ENCODE data around the gene SCN2B. TPM values are rescaled to one million over a fixed set of nuclear protein-coding genes. Genes with fewer than 3 reads are reported as not detected.

The SCN2B gene
- total RNA-seq, 1 experiment from 2014 or later, result 0.20 TPM

- TF ChIP-seq, protein P1, sequence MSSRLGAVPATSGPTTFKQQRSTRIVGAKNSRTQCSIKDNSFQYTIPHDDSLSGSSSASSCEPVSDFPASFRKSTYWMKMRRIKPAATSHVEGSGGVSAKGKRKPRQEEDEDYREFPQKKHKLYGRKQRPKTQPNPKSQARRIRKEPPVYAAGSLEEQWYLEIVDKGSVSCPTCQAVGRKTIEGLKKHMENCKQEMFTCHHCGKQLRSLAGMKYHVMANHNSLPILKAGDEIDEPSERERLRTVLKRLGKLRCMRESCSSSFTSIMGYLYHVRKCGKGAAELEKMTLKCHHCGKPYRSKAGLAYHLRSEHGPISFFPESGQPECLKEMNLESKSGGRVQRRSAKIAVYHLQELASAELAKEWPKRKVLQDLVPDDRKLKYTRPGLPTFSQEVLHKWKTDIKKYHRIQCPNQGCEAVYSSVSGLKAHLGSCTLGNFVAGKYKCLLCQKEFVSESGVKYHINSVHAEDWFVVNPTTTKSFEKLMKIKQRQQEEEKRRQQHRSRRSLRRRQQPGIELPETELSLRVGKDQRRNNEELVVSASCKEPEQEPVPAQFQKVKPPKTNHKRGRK (CRISPR knock-in tag; IDR thresholded peaks at IDR 0.05; ENCODE audit: borderline replicate concordance), result no peak
- no peak for TF ChIP-seq TCF7 (CRISPR knock-in tag; IDR thresholded peaks at IDR 0.05; ENCODE audit: low read depth)
- TF ChIP-seq, protein P2, sequence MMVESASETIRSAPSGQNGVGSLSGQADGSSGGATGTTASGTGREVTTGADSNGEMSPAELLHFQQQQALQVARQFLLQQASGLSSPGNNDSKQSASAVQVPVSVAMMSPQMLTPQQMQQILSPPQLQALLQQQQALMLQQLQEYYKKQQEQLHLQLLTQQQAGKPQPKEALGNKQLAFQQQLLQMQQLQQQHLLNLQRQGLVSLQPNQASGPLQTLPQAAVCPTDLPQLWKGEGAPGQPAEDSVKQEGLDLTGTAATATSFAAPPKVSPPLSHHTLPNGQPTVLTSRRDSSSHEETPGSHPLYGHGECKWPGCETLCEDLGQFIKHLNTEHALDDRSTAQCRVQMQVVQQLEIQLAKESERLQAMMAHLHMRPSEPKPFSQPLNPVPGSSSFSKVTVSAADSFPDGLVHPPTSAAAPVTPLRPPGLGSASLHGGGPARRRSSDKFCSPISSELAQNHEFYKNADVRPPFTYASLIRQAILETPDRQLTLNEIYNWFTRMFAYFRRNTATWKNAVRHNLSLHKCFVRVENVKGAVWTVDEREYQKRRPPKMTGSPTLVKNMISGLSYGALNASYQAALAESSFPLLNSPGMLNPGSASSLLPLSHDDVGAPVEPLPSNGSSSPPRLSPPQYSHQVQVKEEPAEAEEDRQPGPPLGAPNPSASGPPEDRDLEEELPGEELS (CRISPR knock-in tag; IDR thresholded peaks at IDR 0.05), result no peak
These were observed 34.6 kb upstream of the SCN2B start (continued) for GRCh38 chr11:118211006-118211405.

DNA sequence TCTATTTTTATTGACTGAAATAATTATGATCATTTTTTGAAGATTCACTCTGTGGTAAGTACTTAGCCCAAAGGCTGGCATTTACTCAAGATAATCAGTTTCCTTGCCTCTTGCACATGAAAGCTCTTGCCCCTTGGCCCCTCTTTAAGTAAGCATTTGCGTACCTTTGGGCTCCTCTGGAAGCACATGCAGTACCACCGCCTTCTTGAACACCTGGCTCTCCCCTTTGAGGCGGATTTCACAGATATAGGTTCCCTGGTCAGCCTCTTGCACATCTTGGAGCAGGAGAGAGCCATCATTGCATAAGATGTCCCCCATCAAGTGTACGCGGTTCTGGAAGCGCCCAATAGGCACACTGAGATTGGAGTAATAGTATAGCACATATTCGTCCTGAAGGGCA is 33.9 kb upstream of the SCN2B start:
- peaks cover 56% of the 10 kb centered on the region for H3K4me1 Mint-ChIP-seq
- CTCF ChIA-PET, result interaction anchor here (1.7 to 5.8 kb wide), 2 partner anchors 12 to 39 kb away, joined by 4 to 44 read pairs; no protein-coding TSS in a partner anchor
- POLR2A ChIA-PET, result no interaction called here
- no peak overlapping the region for H3K4me3 Mint-ChIP-seq
- H3K27ac Mint-ChIP-seq, result peak overlapping the region; percentile 29; the same call in 1 of the 2 replicates
- peaks cover 34% of the 10 kb centered on the region for H3K27me3 Mint-ChIP-seq (ENCODE audit: low read depth)
- DNase-seq (ENCODE audit: low spot score), result no peak
- H3K9me3 Mint-ChIP-seq, result no peaks in the 10 kb centered on the region
- no peak for ATAC-seq
- TF ChIP-seq SP1 (CRISPR knock-in tag; conservative IDR thresholded peaks at IDR 0.05), result no peak
- TF ChIP-seq, protein P3, sequence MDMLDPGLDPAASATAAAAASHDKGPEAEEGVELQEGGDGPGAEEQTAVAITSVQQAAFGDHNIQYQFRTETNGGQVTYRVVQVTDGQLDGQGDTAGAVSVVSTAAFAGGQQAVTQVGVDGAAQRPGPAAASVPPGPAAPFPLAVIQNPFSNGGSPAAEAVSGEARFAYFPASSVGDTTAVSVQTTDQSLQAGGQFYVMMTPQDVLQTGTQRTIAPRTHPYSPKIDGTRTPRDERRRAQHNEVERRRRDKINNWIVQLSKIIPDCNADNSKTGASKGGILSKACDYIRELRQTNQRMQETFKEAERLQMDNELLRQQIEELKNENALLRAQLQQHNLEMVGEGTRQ (CRISPR knock-in tag; IDR thresholded peaks at IDR 0.05), result no peak
- no peak for TF ChIP-seq SMAD3 (CRISPR knock-in tag; IDR thresholded peaks at IDR 0.05; ENCODE audit: borderline replicate concordance)
- no peak for TF ChIP-seq ZBTB21 (CRISPR knock-in tag; IDR thresholded peaks at IDR 0.05; ENCODE audit: borderline replicate concordance)
- TF ChIP-seq ZNF232 (CRISPR knock-in tag; IDR thresholded peaks at IDR 0.05), result no peak
- no peak for TF ChIP-seq GABPB1 (CRISPR knock-in tag; IDR thresholded peaks at IDR 0.05)
- no peak for TF ChIP-seq ATF1 (CRISPR knock-in tag; IDR thresholded peaks at IDR 0.05)
- no peak for TF ChIP-seq PRDM15 (CRISPR knock-in tag; IDR thresholded peaks at IDR 0.05)
- TF ChIP-seq, protein P4, sequence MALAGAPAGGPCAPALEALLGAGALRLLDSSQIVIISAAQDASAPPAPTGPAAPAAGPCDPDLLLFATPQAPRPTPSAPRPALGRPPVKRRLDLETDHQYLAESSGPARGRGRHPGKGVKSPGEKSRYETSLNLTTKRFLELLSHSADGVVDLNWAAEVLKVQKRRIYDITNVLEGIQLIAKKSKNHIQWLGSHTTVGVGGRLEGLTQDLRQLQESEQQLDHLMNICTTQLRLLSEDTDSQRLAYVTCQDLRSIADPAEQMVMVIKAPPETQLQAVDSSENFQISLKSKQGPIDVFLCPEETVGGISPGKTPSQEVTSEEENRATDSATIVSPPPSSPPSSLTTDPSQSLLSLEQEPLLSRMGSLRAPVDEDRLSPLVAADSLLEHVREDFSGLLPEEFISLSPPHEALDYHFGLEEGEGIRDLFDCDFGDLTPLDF (CRISPR knock-in tag; IDR thresholded peaks at IDR 0.05), result no peak
- TF ChIP-seq, protein P5, sequence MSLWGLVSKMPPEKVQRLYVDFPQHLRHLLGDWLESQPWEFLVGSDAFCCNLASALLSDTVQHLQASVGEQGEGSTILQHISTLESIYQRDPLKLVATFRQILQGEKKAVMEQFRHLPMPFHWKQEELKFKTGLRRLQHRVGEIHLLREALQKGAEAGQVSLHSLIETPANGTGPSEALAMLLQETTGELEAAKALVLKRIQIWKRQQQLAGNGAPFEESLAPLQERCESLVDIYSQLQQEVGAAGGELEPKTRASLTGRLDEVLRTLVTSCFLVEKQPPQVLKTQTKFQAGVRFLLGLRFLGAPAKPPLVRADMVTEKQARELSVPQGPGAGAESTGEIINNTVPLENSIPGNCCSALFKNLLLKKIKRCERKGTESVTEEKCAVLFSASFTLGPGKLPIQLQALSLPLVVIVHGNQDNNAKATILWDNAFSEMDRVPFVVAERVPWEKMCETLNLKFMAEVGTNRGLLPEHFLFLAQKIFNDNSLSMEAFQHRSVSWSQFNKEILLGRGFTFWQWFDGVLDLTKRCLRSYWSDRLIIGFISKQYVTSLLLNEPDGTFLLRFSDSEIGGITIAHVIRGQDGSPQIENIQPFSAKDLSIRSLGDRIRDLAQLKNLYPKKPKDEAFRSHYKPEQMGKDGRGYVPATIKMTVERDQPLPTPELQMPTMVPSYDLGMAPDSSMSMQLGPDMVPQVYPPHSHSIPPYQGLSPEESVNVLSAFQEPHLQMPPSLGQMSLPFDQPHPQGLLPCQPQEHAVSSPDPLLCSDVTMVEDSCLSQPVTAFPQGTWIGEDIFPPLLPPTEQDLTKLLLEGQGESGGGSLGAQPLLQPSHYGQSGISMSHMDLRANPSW (CRISPR knock-in tag; conservative IDR thresholded peaks at IDR 0.05; ENCODE audit: low read depth), result no peak
- TF ChIP-seq, protein P6, sequence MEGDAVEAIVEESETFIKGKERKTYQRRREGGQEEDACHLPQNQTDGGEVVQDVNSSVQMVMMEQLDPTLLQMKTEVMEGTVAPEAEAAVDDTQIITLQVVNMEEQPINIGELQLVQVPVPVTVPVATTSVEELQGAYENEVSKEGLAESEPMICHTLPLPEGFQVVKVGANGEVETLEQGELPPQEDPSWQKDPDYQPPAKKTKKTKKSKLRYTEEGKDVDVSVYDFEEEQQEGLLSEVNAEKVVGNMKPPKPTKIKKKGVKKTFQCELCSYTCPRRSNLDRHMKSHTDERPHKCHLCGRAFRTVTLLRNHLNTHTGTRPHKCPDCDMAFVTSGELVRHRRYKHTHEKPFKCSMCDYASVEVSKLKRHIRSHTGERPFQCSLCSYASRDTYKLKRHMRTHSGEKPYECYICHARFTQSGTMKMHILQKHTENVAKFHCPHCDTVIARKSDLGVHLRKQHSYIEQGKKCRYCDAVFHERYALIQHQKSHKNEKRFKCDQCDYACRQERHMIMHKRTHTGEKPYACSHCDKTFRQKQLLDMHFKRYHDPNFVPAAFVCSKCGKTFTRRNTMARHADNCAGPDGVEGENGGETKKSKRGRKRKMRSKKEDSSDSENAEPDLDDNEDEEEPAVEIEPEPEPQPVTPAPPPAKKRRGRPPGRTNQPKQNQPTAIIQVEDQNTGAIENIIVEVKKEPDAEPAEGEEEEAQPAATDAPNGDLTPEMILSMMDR (IDR thresholded peaks at IDR 0.05), result no peak
- TF ChIP-seq HMGXB4 (CRISPR knock-in tag; IDR thresholded peaks at IDR 0.05), result no peak
- no peak for TF ChIP-seq NR3C1 (CRISPR knock-in tag; conservative IDR thresholded peaks at IDR 0.05; ENCODE audit: low read depth)
- no peaks in the 10 kb centered on the region for H3K36me3 Mint-ChIP-seq

Measured in WTC11 (cell line).